Activated naive CD8-positive, alpha-beta T cell (primary cell): Measurements from ENCODE around the gene ROBO2.

Source experiments
- H3K27ac Mint-ChIP-seq: one replicate; pipeline ENCODE4 v1.8.0; 2021; ENCODE audit warnings: mixed read lengths
- H3K27me3 Mint-ChIP-seq: one replicate; pipeline ENCODE4 v1.8.0; 2021; ENCODE audit warnings: mixed read lengths
- H3K36me3 Mint-ChIP-seq: one replicate; pipeline ENCODE4 v1.8.0; 2021; ENCODE audit warnings: mixed read lengths
- H3K4me1 Mint-ChIP-seq: one replicate; pipeline ENCODE4 v1.8.0; 2021; ENCODE audit warnings: low read depth, mixed read lengths
- H3K4me3 Mint-ChIP-seq: one replicate; pipeline ENCODE4 v1.8.0; 2021; ENCODE audit warnings: mild to moderate bottlenecking, mixed read lengths
- H3K9me3 Mint-ChIP-seq: one replicate; pipeline ENCODE4 v1.8.0; 2021; ENCODE audit warnings: low read depth, mixed read lengths

ROBO2 gene

GRCh38 chr3:77234004-77234403 is 194.1 kb downstream of the ROBO2 start:
- no peaks in the 10 kb centered on the region for H3K36me3 Mint-ChIP-seq
- no peak overlapping the region for H3K27ac Mint-ChIP-seq
- no peaks in the 10 kb centered on the region for H3K4me1 Mint-ChIP-seq

DNA sequence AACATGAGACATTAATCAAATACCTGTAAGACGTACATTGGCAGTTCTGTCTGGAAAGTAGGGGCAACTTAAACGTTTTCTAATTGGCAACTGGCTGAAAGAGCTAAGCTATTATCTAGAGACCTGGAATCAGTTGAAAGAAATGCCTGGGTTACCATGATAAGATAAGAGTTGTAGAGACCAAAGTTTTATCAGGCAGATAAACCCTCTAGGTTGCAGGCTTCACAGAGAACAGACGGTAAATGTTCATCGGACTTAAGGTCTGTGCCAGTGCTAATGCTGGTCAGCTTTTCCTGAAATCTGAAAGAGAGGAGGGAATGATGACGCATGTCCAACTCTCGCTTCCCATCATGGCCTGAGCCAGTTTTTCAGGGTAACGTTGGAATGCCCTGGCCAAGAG is 196.2 kb downstream of the ROBO2 start:
- no peak overlapping the region for H3K27ac Mint-ChIP-seq
- H3K27me3 Mint-ChIP-seq = no peaks in the 10 kb centered on the region
- H3K4me1 Mint-ChIP-seq = no peaks in the 10 kb centered on the region
- H3K9me3 Mint-ChIP-seq = peaks cover 3% of the 10 kb centered on the region
- H3K4me3 Mint-ChIP-seq = no peak overlapping the region
- H3K36me3 Mint-ChIP-seq = no peaks in the 10 kb centered on the region

More at GRCh38 chr3:77234004-77234403, 194.1 kb downstream of the ROBO2 start:
- peaks cover 3% of the 10 kb centered on the region for H3K9me3 Mint-ChIP-seq
- H3K4me3 Mint-ChIP-seq = no peak overlapping the region
- H3K27me3 Mint-ChIP-seq = no peaks in the 10 kb centered on the region

- Mint-ChIP-seq H3K27ac (no peak overlapping the region), H3K4me1 (no peaks in the 10 kb centered on the region), H3K4me3 (no peak overlapping the region), H3K27me3 (no peaks in the 10 kb centered on the region), H3K9me3 (no peaks in the 10 kb centered on the region), H3K36me3 (no peaks in the 10 kb centered on the region)
Observed at GRCh38 chr3:77240072-77240650, 200.3 kb downstream of the ROBO2 start.

DNA sequence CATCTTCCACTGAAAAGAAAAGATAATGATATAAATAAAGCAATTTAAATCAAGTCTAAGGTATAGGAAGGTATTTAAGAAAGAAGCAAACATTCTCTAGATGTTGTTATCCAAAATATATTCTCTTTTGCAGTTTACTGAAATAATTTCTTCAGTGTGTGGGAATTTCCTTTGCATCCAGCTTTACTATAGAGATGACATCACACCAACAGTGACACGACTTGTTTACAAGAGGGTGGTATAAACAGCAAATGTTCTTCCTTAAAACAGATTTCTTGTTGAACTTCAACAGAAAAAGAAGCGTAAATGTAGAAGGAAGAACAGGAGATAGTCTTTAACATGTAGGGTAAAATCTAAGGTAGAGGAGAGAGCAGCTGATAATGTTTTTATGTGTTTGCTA is 202.5 kb downstream of the ROBO2 start:
- Mint-ChIP-seq H3K4me1 (no peaks in the 10 kb centered on the region), H3K27me3 (no peaks in the 10 kb centered on the region), H3K4me3 (no peak overlapping the region), H3K9me3 (no peaks in the 10 kb centered on the region), H3K36me3 (no peaks in the 10 kb centered on the region), H3K27ac (no peak overlapping the region)

DNA sequence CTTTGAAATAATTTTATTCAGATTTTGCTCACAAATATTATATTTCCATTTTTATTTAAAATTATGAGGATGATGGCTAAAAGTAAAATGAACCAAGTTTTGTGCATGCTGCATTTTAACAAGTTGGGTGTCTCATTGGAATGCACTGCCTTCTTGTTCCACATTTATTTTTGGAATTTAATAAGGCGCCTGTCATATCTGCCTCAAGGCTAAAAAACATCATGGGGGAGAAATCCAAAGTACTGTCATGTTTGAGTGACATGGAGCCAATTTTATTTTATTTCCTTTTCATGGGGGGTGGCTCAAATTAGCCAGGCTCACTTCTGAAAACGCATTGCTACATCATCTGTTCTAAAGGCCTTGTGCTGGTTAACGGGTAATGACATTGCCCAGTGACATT is 205.1 kb downstream of the ROBO2 start:
- H3K9me3 Mint-ChIP-seq = no peaks in the 10 kb centered on the region
- no peaks in the 10 kb centered on the region for H3K4me1 Mint-ChIP-seq
- no peaks in the 10 kb centered on the region for H3K27me3 Mint-ChIP-seq
- H3K27ac Mint-ChIP-seq = no peak overlapping the region
- H3K4me3 Mint-ChIP-seq = no peak overlapping the region
- no peaks in the 10 kb centered on the region for H3K36me3 Mint-ChIP-seq

DNA sequence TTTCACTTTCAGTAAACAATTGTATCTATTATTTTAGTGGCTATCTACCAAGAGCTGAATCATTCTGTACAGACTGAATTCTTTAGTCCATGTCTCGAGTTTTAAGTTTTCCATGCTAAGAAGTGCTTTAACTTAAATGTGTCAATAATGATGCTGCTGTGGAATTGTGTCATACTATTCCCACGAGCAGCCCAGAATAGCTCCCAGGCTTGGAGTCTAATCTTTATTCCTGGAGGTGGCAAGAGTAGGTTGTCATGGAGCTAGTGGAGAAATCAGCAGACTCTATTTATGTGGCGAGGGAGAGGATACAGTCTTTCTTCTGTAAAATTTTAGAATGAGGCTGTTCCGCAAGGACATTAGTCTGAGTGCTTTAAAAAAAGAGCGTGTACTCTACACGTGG is 207.2 kb downstream of the ROBO2 start:
- Mint-ChIP-seq H3K36me3 (no peaks in the 10 kb centered on the region), H3K4me1 (no peaks in the 10 kb centered on the region), H3K27me3 (no peaks in the 10 kb centered on the region), H3K4me3 (no peak overlapping the region), H3K27ac (no peak overlapping the region), H3K9me3 (no peaks in the 10 kb centered on the region)

DNA sequence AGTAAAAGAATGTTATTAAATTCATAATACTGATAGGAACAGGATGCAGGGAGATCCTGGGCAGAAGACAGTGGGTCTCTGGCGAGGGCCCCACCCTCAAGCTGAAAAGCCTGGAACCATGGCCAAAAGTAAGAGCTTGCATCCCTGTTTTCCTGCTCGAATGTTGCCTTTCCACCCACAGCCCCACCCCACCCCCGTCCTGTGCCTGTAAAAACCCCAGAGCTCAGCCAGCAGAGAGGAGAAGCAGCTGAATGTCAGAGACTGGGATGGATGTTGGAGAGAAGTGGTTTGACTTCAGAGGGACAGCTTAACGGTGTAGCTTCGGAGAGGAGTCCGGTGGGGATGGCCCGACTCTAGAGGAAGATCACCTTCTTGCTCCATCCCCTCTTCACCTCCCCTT is 207.9 kb downstream of the ROBO2 start:
- no peak overlapping the region for H3K4me3 Mint-ChIP-seq
- H3K9me3 Mint-ChIP-seq = no peaks in the 10 kb centered on the region

GRCh38 chr3:77248420-77248819 is 208.5 kb downstream of the ROBO2 start:
- no peaks in the 10 kb centered on the region for H3K9me3 Mint-ChIP-seq
- H3K27ac Mint-ChIP-seq = no peak overlapping the region
- H3K36me3 Mint-ChIP-seq = no peaks in the 10 kb centered on the region
- H3K27me3 Mint-ChIP-seq = no peaks in the 10 kb centered on the region
- H3K4me1 Mint-ChIP-seq = no peaks in the 10 kb centered on the region
- no peak overlapping the region for H3K4me3 Mint-ChIP-seq

More for the DNA sequence above, 207.9 kb downstream of the ROBO2 start:
- no peaks in the 10 kb centered on the region for H3K36me3 Mint-ChIP-seq
- H3K4me1 Mint-ChIP-seq = no peaks in the 10 kb centered on the region
- no peak overlapping the region for H3K27ac Mint-ChIP-seq
- no peaks in the 10 kb centered on the region for H3K27me3 Mint-ChIP-seq

GRCh38 chr3:77251136-77251535 is 211.2 kb downstream of the ROBO2 start:
- no peak overlapping the region for H3K4me3 Mint-ChIP-seq
- no peaks in the 10 kb centered on the region for H3K27me3 Mint-ChIP-seq
- no peaks in the 10 kb centered on the region for H3K9me3 Mint-ChIP-seq
- H3K36me3 Mint-ChIP-seq = no peaks in the 10 kb centered on the region
- H3K27ac Mint-ChIP-seq = no peak overlapping the region
- no peaks in the 10 kb centered on the region for H3K4me1 Mint-ChIP-seq

DNA sequence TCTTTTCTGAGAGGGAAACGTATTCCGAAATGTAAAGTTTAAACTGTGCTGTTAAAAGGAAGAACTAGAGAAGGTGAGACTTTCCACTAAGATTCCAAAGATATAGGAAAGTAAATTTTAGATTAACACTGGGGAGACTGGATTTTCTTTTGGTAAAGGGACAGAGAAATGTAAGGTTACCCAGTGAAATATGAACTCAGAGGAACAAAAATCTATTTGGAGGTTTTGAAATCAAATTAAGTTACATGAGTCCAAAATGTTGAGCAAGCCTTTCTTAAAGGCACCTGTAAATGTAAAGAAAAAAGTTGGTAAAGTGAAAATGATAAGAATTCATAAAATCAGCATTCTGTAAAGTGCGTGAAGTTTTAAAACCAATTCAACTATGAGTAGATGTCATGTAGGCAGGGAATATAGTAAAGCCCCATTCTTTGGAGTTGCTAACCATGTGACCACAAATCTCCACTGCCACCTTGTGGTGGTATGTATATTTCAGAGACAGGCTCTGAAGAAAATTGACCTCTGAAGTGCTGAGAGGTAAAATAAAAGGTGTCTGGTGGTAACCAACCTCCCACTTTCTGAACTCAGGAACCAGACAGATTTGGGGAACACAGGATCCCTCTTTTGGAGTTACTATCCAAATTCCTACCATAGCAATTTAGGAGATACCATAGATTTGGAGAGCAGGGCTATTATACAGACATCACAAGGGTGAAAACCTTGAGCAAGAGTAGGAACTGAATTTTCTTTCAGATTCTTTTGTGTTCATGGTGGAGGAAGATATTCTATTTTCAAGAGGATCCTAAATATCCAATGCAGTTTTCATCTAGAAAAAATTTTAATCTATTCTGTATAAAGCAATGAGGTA is 215.3 kb downstream of the ROBO2 start:
- Mint-ChIP-seq H3K27me3 (no peaks in the 10 kb centered on the region), H3K36me3 (no peaks in the 10 kb centered on the region), H3K4me1 (no peaks in the 10 kb centered on the region), H3K27ac (no peak overlapping the region), H3K9me3 (no peaks in the 10 kb centered on the region), H3K4me3 (no peak overlapping the region)

- no peaks in the 10 kb centered on the region for H3K27me3 Mint-ChIP-seq
- H3K4me3 Mint-ChIP-seq = no peak overlapping the region
- no peaks in the 10 kb centered on the region for H3K9me3 Mint-ChIP-seq
- H3K4me1 Mint-ChIP-seq = no peaks in the 10 kb centered on the region
- H3K27ac Mint-ChIP-seq = no peak overlapping the region
- no peaks in the 10 kb centered on the region for H3K36me3 Mint-ChIP-seq
Observed at GRCh38 chr3:77256584-77257503, 216.9 kb downstream of the ROBO2 start.

DNA sequence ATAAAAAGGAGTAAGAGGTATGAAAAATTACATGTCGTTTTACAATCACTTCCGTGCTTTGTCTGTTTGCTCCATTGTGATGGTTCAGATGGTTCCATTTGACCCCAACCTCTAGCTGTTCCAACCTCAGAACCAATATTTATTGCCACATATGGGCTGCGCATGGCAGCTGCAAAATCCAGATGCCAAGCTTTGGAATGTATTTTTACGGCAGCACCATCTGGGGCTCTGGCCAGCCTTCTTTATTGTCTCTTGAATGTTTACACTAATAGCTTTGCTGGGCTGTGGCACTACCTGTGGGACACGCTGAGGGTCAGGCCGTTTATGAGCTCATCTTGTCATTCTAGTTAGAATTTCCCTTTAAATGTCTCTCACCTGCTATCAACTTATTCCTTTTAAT is 219.8 kb downstream of the ROBO2 start:
- Mint-ChIP-seq H3K36me3 (no peaks in the 10 kb centered on the region), H3K27ac (no peak overlapping the region), H3K4me3 (no peak overlapping the region), H3K4me1 (no peaks in the 10 kb centered on the region), H3K27me3 (no peaks in the 10 kb centered on the region), H3K9me3 (no peaks in the 10 kb centered on the region)

DNA sequence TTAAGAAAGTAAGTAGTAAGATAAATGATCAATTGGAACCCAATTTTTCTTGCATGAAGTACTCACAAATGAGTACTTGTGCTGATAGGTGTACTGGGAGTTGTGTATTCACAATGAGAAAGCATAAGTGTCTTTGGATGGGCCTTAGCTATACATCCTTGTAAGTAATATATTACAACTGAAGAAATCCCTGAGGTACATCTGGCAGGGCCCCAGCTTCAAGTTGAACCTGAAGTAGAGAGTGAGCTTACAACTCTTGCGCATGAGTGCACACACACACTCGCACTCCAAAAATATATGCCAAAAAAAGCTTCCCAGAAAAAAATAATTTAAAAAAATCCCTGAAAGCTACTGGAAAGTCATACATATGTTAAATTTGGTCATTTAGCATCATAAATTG is 222.5 kb downstream of the ROBO2 start:
- H3K4me1 Mint-ChIP-seq = no peaks in the 10 kb centered on the region
- no peak overlapping the region for H3K27ac Mint-ChIP-seq
- H3K27me3 Mint-ChIP-seq = no peaks in the 10 kb centered on the region
- no peaks in the 10 kb centered on the region for H3K36me3 Mint-ChIP-seq
- no peak overlapping the region for H3K4me3 Mint-ChIP-seq
- peaks cover 5% of the 10 kb centered on the region for H3K9me3 Mint-ChIP-seq

DNA sequence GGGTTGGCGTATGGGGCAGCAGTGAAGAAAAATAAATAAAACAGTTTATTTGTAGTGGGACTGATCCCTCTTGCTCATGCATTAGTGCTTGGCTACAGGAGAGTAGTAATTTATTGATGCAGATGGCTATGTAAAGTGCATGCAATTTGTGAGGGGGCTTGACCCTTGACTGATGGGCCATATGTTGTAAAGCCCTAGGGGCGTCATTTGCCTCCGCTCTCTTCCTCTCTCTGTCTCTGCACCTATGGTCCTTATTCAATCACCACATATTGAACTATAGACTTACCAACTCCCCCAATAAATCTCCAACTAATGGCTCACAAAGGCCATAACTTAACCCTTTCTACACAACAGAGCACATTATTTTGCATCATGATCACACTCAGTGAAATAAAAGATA is 227.7 kb downstream of the ROBO2 start:
- H3K4me3 Mint-ChIP-seq = no peak overlapping the region
- no peak overlapping the region for H3K27ac Mint-ChIP-seq
- no peaks in the 10 kb centered on the region for H3K36me3 Mint-ChIP-seq
- no peaks in the 10 kb centered on the region for H3K4me1 Mint-ChIP-seq
- no peaks in the 10 kb centered on the region for H3K27me3 Mint-ChIP-seq
- peaks cover 5% of the 10 kb centered on the region for H3K9me3 Mint-ChIP-seq

DNA sequence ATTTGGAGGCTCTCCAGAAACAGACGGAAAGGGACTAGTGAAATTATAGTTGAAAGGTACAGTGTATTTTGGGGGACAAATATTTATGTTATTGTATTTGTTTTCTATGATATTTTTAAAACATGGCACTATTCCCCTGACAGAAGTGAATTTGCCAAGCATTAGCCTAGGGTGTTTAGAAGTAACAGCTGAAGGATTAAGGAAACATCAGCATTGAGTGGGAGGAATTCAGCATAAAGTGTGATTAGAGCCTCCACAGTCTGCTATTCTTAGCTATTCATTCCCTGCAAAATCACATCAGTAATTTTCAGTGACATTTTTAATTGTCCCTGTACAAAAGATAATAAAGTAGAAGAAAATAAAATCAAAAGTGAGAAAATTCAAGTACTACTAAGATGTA is 231.4 kb downstream of the ROBO2 start:
- H3K36me3 Mint-ChIP-seq = no peaks in the 10 kb centered on the region
- no peaks in the 10 kb centered on the region for H3K4me1 Mint-ChIP-seq
- peaks cover 5% of the 10 kb centered on the region for H3K9me3 Mint-ChIP-seq
- no peak overlapping the region for H3K27ac Mint-ChIP-seq
- no peak overlapping the region for H3K4me3 Mint-ChIP-seq
- H3K27me3 Mint-ChIP-seq = no peaks in the 10 kb centered on the region
